GM12873 (cell line): ENCODE measurements around the gene UBTD1.

Experiments
- CTCF ChIP-seq: IDR thresholded peaks from 2 replicates; pipeline ENCODE4 v1.5.1; 2012; ENCODE audit warnings: low read depth, mild to moderate bottlenecking, moderate library complexity, low read length, control low read depth; ENCODE audit not compliant: insufficient read depth; ENCODE audit errors: missing control alignments

The UBTD1 gene

GRCh38 chr10:97498841-97499560, at the start of gene UBTD1:
UBTD1 (plus strand) TSS chr10:97498924; CDS start chr10:97499204, 280 bp downstream.
- no peak for TF ChIP-seq CTCF

- TF ChIP-seq CTCF: no peak
These were observed 47.9 kb upstream of the UBTD1 start for GRCh38 chr10:97450828-97451227.

GRCh38 chr10:97451605-97452004, 47.1 kb upstream of the UBTD1 start:
- no peak for TF ChIP-seq CTCF

- no peak for TF ChIP-seq CTCF
These were observed 46.4 kb upstream of the UBTD1 start for GRCh38 chr10:97452352-97452751.

- TF ChIP-seq CTCF: no peak
These were observed 44.2 kb upstream of the UBTD1 start for GRCh38 chr10:97454330-97455036.

- no peak for TF ChIP-seq CTCF
These were observed 42.6 kb upstream of the UBTD1 start for GRCh38 chr10:97456034-97456685.

GRCh38 chr10:97456686-97457065, 42.0 kb upstream of the UBTD1 start:
- TF ChIP-seq CTCF: no peak
